Stimulated activated CD8-positive, alpha-beta memory T cell treated with anti-CD3 and anti-CD28 coated beads, Interleukin-7, amount 100 ng/mL, for 4 hours (primary cell): ENCODE data around the gene BLVRB.
A peak's percentile ranks its signal among the peaks of the same experiment; 100 is the strongest.
"Not testable (repeated sequence)": the region's sequence is repeated elsewhere in the genome, so short reads cannot be mapped to it uniquely, and the experiment has no call there.

Source experiments
- DNase-seq, 2 donors: peaks; one replicate each; pipeline ENCODE4 v3.0.0-alpha.2; 2020; ENCODE audit warnings: low read depth in 2 of 2

BLVRB gene

DNA sequence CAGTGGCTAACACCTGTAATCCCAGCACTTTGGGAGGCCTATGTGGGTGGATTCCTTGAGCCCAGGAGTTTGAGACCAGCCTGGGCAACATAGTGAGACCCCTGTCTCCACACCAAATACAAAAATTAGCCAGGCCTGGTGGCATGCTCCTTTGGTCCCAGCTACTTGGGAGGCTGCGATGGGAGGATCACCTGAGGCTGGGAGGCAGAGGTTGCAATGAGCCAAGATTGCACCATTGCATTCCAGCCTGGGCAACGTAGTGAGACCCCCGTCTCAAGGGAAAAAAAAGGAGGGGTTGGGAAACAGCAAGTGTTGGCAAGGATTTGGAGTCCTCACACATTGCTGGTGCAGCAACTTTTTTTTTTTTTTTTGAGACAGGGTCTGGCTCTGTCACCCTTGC, 20.5 kb upstream of the BLVRB start:
- DNase-seq: no peak

GRCh38 chr19:40475878-40476644, 10.5 kb upstream of the BLVRB start:
- DNase-seq: not testable (repeated sequence)

DNA sequence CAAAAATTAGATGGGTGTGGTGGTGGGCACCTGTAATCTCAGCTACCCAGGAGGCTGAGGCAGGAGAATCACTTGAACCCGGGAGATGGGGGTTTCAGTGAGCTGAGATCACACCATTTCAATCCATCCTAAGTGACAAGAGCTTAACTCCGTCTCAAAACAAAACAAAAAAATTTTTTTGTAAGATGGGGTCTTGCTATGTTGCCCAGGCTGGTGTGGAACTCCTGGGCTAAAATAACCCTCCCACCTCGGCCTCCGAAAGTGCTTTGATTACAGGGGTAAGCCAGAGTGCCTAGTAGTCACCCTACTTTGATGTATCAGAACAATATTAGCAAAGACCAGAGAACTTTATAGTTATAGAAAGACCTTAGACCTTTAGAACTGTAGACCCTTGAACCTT, 9.2 kb upstream of the BLVRB start:
- DNase-seq: no peak

DNA sequence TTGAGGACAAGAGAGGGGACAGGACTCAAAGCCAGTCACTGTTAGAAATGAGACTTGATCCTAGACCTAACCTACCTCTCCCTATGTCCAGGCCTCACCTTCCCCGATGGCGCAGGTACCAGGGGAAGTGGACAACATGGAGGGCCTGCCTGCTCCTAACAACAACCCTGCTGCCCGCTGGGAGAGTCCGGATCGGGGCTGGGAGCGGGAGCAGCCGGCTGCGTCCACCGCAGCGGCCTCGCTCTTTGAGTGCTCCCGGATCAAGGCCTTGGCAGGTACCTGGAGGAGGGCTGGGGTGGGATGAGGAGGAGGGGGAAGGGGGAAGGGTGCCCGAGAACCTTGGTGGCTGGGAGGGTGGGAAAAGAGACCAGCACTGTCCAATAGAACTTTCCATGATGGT, 7.0 kb upstream of the BLVRB start:
- DNase-seq: no peak

DNA sequence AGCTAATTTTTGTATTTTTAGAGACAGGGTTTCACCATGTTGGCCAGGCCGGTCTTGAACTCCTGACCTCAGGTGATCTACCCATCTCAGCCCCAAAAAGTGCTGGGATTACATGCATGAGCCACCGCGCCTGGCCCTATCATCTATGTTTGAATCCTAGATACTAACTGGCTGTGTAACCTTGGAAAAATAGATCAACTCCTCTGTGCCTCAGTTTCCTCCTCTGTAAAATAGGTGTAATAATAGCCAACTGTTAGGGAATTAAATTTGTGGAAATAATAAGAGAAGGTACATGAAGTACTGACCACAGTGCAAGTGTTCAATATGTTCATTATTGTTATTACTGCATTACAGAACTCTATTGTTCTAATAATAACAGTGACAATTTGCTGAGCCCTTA, 5.6 kb upstream of the BLVRB start:
- no peak for DNase-seq

DNA sequence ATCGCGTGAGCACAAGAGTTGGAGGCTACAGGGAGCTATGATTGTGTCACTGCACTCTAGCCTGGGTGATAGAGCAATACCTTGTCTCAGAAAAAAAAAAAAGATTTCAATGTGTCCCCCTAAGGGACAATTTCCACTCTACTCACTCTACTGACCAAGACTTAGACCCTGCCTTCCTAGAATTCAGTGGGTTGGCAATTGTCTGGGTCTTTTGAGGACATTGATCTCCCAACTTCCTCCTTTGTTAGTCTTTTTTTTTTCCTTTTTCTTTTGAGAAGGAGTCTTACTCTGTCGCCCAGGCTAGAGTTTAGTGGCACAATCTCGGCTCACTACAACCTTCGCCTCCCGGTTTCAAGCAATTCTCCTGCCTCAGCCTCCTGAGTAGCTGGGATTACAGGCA, 3.5 kb upstream of the BLVRB start:
- DNase-seq: no peak

DNA sequence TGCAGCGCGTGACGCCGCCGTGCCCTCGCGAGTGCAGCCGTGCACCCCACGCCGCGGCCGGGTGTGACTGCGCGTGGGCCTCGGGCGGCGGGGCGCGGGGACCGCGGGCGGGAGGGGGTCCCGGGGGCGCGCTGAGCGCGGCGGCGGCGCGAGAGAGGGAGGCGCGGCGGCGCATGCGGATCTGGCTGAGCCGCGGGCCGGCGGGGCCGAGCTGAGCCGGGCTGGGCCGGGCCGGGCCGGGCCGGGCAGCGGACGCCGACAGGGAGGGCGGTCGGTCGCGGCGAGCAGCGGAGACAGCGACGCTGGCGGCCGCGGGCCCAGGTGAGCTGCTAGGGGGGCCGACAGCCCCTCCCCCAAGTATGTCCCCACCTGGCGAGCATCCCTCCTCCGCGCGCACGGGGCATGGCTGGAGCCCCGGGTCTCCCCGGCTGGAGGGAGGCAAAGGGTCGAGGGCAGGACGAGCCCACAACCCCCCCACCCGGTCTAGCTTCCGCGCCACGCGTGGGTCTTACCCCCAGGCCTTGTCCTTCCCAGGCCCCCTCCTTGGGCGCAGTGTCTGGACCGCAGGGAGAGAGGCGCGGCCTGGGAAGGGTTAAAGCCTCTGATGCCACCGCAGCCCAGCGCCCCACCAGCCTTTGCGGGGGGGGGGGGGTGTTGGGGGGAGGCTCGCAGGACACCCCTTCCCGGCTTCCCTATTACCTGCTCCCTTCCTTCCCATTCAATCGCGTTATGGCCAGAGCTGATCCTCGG, 1.6 kb upstream of the BLVRB start, which contains the start of gene SPTBN4:
SPTBN4 (plus strand) TSS at position 17 of the 750 bp plus-strand sequence. CDS start 5,621 bp downstream, outside the sequence.
- no peak for DNase-seq

GRCh38 chr19:40466219-40466984, 857 bp upstream of the BLVRB start:
- peak; percentile 75 to 89 for DNase-seq

DNA sequence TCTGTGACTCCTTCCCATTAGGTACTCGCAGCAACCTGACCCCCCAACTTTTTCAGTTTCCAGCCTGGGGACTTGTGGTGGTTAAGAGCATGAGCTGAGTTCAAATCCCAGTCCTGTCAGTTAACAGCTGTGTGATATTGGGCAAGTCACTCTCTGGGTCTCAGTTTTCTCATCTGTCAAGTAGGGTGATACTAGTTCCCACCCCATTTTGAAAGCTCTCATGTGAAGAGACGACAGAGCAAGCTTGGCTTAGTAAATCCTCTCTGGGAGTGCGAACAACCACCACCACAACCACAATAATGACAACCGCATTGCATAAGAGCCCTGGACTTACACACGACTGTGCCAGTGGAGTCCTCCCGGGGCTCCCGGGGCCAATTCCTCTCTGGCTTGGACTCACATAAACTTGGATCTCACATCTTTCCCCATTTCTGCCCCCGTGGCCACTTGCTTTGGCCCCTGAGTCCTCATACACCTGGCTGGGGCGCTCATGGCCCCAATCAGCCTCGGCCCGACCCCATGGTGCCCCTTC, 454 bp downstream of the BLVRB start:
- peak in 1 of 2 donors; percentile 3 for DNase-seq

DNA sequence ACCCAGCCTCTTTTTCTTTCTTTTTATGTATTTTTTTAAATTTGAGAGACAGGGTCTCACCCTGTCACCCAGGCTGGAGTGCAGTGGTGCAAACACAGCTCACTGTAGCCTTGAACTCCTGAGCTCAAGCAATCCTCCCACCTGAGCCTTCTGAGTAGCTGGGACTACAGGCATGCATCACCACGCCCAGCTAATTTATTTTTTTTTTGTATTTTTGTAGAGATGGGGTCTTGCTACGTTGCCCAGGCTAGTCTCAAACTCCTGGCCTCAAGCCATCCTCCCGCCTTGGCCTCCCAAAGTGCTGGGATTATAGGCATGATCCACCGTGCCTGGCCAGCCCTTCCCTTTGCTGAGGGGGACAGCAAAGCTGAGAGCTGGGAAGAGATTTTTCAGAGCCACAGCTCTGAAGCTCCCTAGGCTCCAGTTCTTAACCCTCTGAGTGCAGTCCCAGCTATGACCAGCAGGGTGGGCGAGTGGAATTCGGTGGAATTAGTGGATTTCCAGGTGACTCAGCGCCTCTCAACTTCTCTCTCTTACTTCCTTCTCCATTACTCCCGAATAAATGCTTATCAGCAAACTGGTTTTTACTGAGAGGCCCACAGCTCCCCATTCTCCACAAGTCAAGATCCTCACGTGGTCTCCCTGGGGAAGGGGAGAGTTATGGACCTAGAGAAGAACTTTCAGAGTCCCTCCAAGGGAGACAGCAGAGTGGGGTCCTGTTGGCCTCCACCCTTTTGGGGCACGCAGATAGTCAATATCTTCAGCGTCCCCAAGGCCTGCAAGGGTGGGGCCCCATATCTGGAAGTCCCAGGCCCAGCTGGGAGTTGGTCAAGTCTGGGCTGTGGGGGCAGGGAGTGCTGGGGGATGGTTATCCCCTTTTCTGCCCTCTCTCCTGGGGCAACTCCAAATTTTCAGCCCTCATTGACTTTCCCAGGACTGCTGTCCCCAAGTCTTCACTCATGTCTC, 1.2 kb downstream of the BLVRB start:
- peak; percentile 44 to 50 for DNase-seq

- not testable (repeated sequence) for DNase-seq
These were observed 1.9 kb downstream of the BLVRB start for GRCh38 chr19:40463587-40464037.

DNA sequence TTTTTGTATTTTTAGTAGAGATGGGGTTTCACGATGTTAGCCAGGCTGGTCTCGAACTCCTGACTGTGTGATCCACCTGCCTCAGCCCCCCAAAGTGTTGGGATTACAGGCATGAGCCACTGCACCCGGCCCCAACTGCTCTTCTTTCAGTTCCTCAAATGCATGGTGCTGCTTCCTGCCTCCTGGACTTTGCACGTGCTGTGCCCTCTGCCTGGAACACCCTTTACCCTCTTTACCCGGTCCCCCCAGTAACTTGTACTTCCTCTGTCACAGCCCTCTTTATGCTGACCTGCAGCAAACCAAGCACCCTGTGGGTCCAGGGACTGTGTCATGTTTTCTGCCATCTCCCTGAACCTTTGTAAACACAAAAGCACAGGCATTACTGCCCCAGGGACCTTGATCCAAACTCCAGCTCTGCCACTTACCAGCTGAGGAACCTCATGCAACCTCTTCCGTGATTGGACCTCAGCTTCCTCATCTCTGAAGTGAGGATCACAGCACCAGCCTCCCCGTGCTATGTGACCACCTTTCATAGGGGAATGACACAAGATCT, 3.8 kb downstream of the BLVRB start:
- DNase-seq: no peak

GRCh38 chr19:40460185-40460584, 5.4 kb downstream of the BLVRB start:
- DNase-seq: no peak

DNA sequence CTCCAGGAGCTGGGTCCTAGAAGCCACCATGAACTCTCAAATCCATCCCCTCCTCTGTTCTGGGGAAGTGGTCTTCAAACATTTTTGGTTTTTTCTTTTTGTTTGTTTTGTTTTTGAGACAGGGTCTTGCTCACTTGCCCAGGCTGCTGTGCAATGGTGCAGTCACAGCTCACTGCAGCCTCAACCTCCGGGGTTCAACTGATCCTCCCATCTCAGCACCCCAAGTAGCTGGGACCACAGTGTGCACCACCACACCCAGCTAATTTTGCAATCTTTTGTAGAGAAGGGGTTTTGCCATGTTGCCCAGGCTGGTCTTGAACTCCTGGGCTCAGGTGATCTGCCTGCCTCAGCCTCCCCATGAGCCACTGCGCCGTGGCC, 7.0 kb downstream of the BLVRB start:
- DNase-seq: no peak

DNA sequence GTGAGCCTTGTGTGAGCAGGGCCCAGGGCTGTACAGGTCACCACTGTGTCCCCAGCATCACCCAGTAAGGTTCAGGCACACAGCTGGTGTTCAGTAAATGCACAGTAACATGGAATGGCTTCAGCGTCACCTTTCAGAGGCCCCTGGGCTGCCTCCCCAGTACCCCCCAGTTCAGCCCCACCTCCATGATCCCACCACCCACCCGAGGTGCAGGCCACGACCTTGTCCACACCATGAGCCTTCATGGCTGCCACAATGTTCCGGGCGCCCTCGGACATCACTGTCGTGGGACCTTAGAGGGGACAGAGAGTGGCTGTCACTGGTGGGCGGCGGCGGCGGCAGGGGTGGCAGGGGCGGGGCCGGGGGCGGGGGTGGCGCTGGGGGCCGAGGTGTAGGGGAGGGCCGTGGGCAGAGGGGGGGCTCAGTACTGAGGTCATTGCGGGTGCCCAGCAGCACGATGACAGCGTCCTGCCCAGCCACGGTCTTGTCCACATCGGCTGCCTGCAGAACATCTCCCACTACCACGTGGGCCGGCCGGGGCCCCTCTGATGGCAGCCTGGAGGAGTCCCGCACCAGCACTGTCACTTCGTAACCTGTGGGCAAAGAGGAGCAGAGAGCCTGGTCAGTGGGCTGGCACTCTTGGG, 7.5 kb downstream of the BLVRB start:
- no peak for DNase-seq

DNA sequence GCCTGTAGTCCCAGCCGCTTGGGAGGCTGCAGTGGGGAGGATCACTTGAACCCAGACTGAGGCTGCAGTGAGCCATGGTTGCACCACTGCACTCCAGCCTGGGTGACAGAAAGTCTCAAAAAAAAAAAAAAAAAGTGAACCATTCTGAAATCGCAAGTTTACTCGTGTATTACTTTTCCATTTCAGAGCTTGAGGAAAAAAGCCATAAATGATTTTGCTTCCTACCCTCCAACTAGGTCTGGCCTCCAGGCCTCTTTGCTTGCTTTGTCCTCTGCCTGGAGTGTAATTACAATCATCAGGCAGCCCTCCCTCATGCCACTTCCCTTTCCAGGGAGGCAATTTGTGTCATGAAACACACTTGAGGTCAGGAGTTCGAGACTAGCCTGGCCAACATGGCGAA, 8.5 kb downstream of the BLVRB start:
- no peak for DNase-seq

- not testable (repeated sequence) for DNase-seq
These were observed 11.6 kb downstream of the BLVRB start for GRCh38 chr19:40453943-40454342.

GRCh38 chr19:40453151-40453735, 12.3 kb downstream of the BLVRB start:
- no peak for DNase-seq

DNA sequence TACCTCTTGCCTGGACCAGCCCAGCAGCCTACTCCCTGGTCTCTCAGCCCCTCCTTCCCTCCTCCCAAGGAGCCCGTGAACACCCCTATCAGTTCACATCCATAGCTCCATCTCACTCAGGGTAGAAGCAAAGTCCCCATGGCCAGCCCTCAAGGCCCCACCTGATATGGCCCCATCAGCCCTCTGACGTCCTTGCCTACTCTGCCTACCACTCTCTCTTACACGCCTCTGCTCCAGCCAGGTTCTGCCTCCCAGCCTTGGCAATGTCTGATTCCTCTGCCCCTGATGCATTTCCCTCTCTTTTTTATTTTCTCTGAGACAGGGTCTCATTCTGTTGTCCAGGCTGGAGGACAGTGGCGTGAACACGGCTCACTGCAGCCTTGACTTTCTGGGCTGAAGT, 13.5 kb downstream of the BLVRB start:
- no peak for DNase-seq

- no peak for DNase-seq
These were observed 14.9 kb downstream of the BLVRB start for GRCh38 chr19:40450664-40451063.
